ENCODE results near the gene CSNK2A1.
"Not testable (repeated sequence)": the region's sequence is repeated elsewhere in the genome, so short reads cannot be mapped to it uniquely, and the experiment has no call there.

CSNK2A1 gene

DNA sequence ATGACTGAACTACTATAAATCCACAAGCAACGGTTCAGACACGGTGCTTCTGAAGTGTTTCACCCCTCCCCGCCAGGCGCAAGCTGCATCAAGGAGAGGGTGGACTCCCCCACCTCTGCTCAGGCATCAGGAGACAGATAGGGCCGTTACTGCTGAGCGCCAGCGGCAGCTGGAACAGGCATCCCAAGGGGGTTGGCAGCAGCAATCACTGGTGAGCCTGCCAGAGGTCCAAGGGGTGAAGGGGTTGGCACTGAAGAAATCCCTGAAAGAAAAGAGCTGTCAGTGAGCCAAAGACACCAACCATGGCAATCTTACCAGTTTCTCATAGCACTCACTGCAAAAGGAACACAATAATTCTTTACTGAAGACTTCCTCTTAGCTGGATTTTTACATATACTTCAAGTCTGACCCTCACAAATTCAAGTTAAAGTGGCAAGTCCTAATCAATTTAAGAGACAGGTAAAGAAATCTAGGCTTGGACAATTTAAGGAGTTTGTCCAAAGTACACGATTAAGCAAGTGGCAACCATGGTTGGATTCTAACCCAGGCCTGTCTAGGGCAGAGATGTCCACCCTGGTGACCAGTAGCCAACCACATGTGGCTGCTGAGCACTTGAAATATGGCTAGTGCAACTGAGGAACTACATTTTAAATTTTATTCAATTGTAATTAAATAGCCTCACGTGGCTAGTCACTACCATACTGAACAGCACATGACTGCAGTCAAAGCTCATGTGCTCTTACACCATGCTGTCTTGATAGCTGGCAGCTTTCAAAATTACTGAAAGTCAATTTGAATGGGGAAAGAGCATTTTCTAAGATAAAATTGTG, 59.6 kb downstream of the CSNK2A1 start:
- no peak for DNase-seq (ENCODE audit: low spot score)

DNA sequence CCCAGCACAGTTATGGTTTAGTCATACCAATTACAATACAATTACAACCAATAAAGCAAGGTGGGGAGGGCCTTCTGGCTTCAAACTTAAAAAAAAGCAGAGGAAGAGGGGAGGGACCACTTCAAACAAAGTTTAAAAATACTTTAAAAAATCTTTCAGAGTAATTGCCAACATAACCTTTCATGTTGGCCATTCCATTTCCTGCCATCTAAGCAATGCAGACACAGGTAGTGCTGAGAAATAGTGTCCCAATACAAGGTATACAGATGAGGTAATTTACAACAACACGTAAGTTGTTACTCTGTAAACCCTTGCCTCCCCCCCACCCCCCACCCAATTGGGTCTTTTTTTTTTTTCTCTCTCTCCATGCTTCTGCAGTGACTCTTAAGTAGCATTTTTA, 62.4 kb downstream of the CSNK2A1 start:
- no peak for DNase-seq (ENCODE audit: low spot score)

DNA sequence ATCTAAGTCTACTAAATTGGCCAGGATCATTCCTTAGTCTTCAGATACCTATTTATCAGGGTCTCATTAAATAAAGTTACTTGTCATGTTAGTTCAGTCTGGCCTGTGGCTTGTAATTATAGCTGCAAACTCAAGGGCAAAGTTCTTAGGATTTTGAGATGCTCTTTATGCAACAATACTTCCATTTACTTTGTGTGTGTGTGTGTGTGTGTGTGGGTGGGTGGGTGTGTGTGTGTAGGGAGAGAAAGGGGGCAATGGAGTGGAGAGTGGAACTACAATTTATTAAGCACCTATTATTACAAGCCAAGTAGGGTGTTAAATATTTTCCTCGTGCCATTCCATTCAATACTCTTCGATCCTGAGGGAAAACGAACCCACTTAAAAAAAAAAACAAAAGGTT, 63.5 kb downstream of the CSNK2A1 start:
- no peak for DNase-seq (ENCODE audit: low spot score)

DNA sequence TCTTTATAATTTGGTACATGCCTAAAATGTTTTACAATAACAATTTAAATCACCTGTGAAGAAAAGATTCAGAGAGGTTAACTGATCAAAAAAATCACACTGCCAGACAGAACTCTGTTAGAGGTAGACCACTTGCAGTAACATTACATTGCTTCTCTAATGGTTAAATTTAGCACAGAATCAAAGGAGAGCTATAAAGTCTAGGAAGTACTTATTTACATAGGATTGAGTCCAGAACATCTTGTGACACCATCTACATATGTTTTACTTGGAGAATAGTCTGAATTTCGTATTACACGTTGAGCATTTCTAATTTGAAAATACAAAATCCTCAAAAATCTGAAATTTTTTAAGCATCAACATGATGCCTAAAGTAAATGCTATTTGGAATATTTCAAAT, 64.1 kb downstream of the CSNK2A1 start:
- no peak for DNase-seq (ENCODE audit: low spot score)

DNA sequence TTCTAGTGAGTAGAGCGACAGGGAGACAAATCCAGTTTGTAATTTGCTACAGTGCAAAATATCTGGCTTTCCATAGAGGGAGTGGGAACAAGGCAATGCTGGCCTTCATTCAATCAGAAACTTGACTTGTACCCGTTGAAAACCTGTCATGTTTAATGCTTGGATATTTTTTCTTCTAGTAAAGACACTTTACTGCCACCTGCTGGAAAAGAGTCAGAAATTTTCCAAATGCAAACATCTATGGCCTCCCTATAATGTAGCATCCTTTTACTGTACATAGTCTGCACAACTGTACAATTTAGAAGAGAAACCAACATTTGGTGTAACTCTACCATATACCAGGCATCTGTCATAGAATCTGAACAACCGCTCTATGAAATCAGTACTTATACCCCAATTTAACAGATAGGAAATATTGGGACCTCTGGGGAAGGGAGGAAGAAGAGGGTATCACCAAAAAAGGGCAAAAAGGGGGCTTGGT, 64.6 kb downstream of the CSNK2A1 start:
- DNase-seq (ENCODE audit: low spot score), result peak; percentile 88

DNA sequence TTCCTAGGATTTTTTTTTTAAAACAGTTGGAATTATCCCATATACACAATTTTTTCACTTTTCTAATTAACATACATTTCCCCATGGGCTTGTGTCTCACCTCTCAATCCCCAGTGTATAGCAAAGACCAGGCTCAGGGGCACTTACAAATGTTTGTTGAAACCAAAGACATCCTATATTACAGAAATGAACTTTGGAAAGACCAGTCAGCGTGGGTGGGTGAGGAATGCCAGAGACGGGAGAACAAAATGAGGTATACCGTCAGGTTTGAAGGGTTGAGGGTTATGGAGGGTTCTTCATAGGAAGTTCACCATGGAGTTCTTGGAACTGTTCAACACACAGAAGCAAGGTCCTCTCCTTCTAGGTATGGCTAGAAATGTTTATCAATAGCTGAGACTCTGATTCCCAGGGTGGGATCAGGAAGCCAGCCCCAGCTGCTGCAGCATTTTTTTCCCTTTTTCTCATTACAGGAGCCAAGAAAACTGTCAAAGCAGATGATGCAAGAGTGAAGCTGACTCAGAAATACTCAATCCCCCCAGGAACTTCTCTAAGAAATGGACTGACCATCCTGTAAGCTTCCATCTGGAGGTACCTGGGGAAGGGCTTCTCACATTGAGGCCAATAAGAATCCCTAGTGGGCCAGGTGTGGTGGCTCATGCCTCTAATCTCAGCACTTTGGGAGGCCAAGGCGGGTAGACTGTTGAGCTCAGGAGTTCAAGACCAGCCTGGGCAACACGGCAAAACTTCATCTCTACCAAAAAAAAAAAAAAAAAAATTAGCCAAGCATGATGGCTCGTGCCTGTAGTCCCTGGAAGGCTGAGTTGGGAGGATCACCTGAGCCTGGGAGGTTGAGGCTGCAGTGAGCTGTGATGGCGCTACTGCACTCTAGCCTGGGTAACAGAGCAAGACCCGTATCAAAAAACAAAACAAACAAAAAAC, 65.3 kb downstream of the CSNK2A1 start:
- no peak for DNase-seq (ENCODE audit: low spot score)

DNA sequence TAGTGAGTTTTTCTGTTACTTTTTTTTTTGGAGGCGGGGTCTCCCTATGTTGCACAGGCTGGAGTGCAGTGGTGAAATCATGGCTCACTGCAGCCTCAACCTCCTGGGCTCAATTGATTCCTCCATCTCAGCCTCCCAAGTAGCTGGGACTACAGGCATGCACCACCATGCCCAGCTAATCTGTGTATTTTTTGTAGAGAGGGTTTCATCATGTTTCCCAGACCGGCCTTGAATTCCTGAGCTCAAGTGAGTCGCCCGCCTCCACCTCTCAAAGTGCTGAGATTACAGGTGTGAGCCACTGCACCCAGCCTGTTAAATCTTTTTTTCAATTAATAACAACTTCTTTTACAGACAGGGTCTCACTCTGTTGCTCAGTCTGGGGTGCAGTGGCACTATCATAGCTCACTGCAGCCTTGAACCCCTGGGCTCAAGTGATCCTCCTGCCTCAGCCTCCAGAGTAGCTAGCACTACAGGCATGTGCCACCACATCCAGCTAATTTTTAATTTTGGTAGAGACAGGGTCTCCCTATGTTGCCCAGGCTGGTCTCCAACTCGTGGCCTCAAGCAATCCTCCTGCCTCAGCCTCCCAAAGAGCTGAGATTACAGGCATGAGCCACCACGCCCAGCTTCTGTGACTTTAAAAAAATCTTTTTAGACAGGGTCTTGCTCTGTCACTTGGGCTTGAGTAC, 66.9 kb downstream of the CSNK2A1 start:
- DNase-seq (ENCODE audit: low spot score), result not testable (repeated sequence)

DNA sequence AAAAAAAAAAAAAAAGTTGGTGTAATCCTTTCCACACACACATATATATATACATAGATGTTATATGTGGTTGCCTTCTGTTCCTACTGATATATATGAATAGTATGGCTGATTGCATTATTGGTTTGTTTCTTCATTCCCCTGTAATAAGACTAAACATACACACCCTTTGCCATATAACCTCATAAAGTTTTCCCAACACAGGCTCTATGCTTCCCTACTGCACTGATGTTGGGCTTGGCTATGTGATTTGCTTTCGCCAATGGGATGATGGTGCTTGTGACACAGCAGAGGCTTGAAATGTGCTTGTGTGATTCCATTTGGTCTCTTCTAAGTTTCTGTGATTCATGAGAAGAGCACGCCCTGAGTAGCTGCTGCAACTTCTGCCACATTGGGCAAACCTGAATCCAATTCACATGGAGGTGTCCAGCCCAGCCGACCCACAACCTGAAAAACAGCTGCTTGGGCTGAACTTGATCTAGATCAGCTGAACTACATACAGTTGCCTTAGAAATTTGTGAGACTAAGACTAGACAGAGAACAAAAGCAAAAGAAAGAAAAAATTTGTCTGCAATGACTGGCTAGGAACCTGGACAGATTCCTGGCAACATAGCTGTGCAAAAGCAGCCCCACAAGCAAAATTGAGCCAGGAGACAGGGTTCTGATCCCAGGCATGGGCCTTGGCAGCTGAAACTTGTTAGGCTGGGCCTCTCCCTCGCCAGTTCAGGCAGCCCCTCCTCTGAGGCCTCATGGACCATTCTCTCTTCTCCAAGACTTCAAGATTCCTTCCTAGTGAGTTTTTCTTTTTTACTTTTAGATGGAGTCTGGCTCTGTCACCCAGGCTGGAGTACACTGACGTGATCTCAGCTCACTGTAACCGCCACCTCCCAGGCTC, 67.9 kb downstream of the CSNK2A1 start:
- DNase-seq (ENCODE audit: low spot score), result no peak

DNA sequence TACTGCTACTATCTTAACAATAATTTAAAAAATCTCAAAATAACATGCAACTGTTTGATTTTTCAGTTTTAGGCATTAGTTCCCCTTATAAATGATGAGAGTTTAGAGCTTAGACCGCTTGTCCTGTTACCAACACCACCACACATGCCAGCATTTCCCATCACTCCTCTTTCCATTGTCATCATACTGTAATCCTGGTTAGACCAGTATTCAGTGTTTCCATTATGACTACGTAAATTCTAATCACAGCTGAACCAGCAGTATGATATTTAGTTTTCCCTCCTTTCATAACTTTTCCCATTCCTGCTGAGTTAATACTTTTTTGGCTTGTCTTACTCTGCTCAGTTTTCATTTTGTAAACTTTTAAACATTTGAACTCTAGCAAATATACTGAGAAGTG, 69.0 kb downstream of the CSNK2A1 start:
- no peak for DNase-seq (ENCODE audit: low spot score)

DNA sequence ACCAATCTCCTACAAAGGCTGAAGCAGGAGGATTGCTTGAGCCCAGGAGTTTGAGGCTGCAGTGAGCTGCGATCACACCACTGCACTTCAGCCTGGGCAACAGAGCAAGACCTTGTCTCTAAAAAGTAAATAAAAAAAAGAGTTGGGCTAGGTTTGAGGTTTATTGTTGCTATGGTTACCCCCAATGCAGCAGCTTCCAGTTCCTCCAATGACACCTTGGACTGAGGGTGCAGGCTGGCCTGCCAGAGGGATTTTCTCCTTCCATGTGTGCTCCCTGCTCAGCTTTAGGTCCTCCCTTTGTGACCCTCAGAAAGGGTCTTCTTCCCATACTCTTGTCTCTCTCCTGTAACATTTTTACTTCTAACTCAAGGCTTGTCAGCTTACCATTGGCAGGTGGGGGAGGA, 70.7 kb downstream of the CSNK2A1 start:
- DNase-seq (ENCODE audit: low spot score), result no peak

DNA sequence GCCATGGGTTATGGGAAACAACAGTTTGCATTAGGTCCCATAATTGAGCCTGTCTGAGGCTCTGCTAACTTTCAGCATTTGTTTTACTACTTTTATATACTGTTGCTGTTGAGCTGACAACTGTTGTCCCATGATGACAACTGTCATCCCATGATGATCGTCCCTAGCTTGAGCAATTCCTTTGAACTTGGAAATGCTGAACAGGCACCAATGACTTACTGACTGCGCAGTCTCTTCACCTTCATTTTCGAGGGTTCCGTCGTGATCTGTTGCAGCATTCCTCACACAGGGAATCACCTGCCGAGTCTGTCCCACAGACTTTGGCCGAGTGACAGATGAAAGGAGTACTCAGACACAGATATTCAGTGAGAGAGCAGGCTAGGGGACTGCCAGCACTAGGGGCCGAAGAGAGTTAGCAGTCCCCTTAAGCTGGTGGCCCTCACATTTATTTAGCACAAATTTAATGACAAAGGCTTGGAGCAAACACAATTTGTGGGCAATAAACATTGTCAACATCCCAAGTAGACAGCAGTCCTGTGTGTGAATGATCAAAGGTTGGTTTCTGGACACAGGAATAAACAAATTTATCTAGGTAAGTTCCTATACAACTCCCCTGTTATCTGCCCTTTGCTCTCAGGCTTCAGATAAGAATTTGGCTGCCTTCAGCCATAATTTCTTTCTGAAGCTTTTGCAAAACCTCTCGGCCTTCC, 71.3 kb downstream of the CSNK2A1 start:
- DNase-seq (ENCODE audit: low spot score), result no peak

DNA sequence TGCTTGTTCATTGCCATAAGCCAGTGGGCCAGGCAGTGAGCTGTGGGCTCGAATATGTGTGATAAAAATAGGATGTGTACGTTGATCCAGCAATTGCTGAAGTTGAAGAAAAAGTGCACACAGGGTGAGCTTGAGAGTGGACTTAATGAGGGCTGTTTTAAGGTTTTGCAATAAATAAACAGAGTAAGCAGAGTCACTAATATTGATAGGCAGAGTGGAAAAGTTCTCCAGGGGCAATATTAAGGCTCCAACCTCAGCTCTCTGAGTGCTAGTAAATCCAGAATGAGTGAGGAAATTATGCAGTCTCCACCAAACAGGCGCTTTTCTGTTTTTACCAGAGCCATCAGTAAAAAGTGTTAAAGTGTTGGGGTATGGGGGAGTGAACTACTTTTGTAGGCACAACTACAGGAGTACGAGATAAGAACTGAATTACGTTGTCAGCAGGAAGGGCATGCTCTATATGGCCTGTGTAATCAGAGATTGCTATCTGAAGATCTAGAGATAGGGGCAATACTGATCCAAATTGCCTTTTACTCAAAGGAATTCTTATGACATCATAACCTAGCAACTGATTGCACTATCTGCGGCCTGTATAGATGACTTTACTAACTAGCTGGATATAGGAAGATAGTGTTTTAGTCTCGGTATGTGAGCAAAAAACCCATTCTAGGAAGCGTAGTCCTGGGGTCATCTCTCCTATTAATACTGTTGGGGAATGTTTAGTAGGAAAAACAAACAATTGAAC, 73.7 kb downstream of the CSNK2A1 start:
- no peak for DNase-seq (ENCODE audit: low spot score)

DNA sequence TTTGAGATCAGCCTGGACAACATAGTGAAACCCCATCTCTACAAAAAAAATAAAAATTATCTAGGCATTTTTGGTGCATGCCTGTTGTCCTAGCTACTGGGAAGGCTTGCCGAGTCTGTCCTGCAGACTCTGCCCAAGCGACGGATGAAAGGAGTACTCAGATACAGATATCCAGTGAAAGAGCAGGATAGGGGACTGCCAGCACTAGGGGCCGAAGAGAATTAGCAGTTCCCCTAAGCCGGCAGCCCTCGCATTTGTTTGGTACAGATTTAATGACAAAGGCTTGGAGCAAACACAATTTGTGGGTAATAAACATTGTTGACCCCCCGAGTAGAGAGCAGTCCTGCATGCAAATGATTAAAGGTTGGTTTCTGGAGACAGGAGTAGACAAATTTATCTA, 75.8 kb downstream of the CSNK2A1 start:
- no peak for DNase-seq (ENCODE audit: low spot score)

DNA sequence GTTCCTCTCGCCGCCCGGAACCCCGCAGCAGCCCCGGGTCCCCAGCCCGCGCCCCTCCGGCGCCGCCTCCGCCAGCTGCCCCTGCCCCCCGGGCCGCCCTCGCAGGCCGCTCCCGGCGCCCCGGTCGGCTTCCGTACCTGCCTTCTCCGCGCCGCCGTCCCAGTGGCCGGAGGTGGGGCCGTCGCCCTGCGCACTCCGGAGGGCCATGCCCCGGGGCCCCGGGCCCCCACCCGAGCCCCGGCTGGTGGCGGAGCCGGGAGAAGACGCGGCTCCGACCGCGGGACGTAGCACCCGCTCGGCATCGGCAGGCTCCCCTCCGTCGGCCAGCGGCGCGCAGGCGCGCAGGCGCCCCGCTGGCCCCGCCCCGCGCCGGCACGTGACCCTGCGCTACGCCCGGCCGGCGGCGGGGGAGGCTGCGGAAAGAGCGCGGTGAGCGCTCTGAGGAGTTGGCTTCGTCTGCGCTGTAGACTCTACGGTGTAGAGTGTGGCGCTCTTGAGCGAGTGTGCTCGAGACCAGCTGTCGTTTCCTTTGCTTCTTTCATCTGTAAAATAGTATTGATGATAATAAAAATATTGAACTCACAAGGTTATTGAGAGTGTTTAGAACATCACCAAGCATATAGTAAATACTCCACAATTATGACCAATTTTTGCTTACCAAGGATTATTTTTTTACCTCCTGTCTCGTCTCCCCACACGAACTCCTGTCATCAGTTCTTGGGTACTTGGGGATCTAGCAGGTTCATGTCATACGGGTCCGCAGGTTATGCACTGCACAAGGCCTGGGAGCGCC, 81.2 kb downstream of the CSNK2A1 start, which contains the start of gene TBC1D20:
TSS of gene TBC1D20 (minus strand) at position 335 of the 793 bp plus-strand sequence. CDS start at position 207, 128 bp downstream.
- DNase-seq (ENCODE audit: low spot score), result peak; percentile 94

DNA sequence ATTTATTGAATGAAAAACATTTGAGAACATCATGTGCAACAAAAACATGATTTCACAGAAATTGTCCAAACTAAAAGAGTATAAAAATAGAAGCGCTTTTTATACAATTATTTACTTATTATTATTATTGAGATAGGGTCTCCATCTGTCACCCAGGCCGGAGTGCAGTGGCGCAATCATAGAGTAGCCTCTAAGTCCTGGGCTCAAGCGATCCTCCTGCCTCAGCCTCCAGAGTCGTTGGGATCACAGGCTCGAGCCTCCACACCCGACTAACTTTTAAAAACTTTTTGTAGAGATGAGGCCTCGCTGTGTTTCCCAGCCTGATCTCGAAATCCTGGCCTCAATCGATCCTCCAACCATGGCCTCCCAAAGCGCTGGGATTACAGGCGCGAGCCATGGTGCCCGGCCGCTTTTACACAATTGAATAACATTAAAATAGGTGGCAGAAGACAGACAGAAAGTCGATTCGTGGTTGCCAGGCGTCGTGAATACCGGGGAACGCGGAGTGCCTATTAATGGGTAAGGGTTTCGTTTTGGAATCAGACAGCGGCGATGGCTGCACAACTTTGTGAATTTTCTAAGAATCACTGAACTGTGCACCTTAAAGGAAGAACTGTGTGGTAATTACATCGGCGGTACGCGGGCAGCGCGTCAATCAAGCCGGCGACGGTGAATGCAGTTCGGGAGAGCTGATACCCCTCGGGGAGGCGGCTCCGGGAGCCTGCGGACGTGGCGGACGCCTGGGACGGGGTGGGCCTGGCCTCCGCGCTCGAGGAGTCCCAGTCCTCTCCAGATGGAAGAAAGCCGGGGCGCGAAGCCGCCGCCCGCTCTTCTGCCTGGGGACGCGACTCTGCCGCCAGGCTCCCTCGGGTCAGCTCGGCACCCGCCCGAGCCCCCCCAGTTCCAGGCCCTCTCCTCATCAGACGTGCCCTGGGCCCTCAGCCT, 82.1 kb downstream of the CSNK2A1 start:
- peak; percentile 34 for DNase-seq (ENCODE audit: low spot score)

DNA sequence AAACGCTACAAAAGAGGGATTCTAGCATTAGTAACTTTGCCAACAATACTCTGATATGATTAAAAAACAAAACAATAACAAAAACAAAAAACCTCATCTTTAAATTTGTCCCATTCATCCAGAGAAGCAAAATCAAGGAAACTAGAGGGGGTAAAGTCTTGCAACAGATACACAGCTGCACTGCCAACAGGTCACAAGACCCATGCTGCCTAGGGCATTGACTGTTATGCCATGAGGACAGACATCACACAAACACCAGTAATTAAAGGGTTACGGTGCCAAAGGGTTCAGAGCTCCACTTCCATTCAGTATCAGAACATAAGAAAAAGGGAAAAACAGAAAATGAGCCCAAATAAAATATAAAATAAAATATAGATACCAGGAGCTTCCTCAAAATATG, 82.9 kb downstream of the CSNK2A1 start:
- DNase-seq (ENCODE audit: low spot score), result no peak

DNA sequence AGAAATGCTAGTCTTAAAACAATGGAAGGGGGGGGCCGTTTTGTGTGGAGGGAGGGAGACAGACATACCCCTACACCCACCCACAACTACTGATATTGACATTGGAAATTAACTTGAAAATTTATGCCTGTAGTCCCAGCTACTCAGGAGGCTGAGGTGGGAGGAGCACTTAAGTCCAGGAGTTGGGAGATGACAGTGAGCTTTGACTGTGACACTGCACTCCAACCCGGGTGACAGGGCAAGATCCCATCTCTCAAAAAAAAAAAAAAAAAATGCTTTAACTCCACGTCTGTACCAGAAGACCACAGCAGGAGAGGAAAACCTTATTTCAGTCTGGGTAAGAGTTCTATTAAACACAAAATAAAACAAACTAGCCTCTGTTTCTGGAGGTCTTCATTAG, 83.4 kb downstream of the CSNK2A1 start:
- DNase-seq (ENCODE audit: low spot score), result no peak

DNA sequence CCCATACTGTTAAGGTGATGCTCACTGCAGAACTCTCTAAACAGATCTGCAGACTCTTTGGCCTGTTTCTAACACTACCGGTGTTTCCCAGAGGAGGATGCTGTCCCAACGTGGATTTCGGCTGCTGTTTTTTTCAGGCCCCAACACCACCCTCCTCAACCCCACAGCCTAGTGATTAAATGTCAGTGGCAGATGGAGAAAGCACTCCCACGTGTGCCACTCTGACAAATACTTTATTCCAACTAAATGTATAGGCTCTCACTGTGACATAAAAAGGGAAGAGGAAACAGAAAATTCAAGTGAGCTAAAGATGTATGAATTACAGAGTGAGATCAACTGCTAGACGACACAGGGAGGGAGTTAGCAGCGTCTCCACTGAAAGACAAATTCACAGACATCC, 84.8 kb downstream of the CSNK2A1 start:
- no peak for DNase-seq (ENCODE audit: low spot score)

Measured in NAMALWA (cell line).